Right kidney (tissue), 9 donors: ENCODE measurements around the gene DYNC1LI1.
A peak's percentile ranks its signal among the peaks of the same experiment; 100 is the strongest.

Experiments
- DNase-seq: peaks from one replicate; pipeline ENCODE4 v3.0.0-alpha.2; 2016
- long read RNA-seq, 8 donors: transcript quantifications; one replicate each; lab custom pipeline, GENCODE V29; 2026

Gene DYNC1LI1
- long read RNA-seq, donor 1, transcript DYNC1LI1-207 (3 exons, 814 nt): major isoform, 10 of 27 reads
- long read RNA-seq, donor 1, partial matches to known transcripts: 13 of 27 reads
- long read RNA-seq, donor 1, other reads (novel, unspliced or antisense): 0 of 27 reads
- long read RNA-seq, donor 2, partial matches to known transcripts: 8 of 14 reads
- long read RNA-seq, donor 2, other reads (novel, unspliced or antisense): 0 of 14 reads
- long read RNA-seq, donor 3, partial matches to known transcripts: 5 of 7 reads
- long read RNA-seq, donor 3, other reads (novel, unspliced or antisense): 0 of 7 reads
- long read RNA-seq, donor 4, partial matches to known transcripts: 16 of 22 reads
- long read RNA-seq, donor 4, other reads (novel, unspliced or antisense): 0 of 22 reads
- long read RNA-seq, donor 5, transcript DYNC1LI1-201 (13 exons, 2,504 nt): major isoform, 7 of 15 reads
- long read RNA-seq, donor 5, partial matches to known transcripts: 6 of 15 reads
- long read RNA-seq, donor 5, other reads (novel, unspliced or antisense): 0 of 15 reads
- long read RNA-seq, donor 6, transcript DYNC1LI1-201 (13 exons, 2,504 nt): major isoform, 9 of 14 reads
- long read RNA-seq, donor 6, transcript DYNC1LI1-207 (3 exons, 814 nt): minor isoform, 5 of 14 reads
- long read RNA-seq, donor 6, partial matches to known transcripts: 0 of 14 reads
- long read RNA-seq, donor 6, other reads (novel, unspliced or antisense): 0 of 14 reads
- long read RNA-seq, donor 7, transcript DYNC1LI1-201 (13 exons, 2,504 nt): minor isoform, 9 of 31 reads
- long read RNA-seq, donor 7, transcript DYNC1LI1-207 (3 exons, 814 nt): major isoform, 11 of 31 reads
- long read RNA-seq, donor 7, partial matches to known transcripts: 11 of 31 reads
- long read RNA-seq, donor 7, other reads (novel, unspliced or antisense): 0 of 31 reads
- long read RNA-seq, donor 8, transcript DYNC1LI1-201 (13 exons, 2,504 nt): major isoform, 8 of 18 reads
- long read RNA-seq, donor 8, partial matches to known transcripts: 6 of 18 reads
- long read RNA-seq, donor 8, other reads (novel, unspliced or antisense): 0 of 18 reads

DNA sequence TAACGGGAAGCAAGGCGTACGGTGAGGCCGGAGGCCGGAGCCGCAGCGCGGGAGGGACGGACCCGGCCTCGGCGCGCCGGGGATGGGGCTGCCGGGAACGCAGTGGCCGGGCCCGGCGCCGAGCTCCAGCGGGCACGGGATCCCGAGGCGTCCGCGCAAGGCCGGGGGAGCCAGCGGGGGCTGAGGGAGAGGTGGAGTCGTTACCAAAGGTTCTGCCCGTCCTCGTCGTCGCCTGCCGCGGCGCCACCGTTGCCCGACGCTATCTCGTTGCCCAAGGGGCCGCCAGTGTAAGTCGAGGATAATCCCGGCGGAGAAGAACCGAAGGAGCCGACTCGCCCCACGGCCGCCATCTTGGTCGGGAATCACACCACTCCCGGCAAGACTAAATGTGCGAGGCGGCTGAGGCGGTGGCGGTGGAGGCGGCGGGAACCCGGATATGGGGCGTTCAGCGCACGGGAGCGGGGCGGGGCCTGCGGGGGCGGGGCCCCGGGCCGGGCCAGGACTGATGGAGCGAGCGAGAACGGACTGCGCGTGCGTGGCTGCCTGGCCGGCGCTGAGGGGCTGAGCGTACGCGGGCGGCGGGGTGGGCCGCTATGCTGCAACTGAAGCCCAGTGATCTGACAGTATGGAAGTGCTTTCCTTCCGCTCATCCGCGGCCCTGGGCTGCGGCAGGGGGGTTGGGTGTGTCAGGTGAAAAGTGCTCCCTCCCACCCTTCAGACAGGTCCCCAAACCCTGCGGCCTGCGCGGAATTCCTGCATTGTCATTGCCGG is at the start of gene DYNC1LI1:
Gene DYNC1LI1 (minus strand): TSS at position 438 of the 771 bp plus-strand sequence. CDS start 88 bp downstream, at position 350.
- DNase-seq: peak; percentile 93

DNA sequence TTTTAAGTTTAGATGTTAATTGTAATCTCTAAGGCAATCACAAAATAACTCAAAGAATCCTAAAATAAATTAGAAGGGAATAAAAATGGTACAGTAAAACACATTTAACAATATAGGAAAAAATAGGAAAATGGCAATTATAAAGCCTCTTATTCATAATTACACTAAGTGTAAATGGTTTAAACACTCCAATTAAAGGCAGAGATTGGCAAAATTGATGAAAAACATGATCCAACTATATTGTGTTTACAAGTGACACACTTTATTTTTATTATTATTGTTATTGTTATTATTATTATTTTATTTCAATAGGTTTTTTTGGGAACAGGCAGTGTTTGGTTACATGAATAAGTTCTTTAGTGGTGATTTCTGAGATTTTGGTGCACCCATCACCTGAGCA is 48.7 kb upstream of the DYNC1LI1 start:
- no peak for DNase-seq

DNA sequence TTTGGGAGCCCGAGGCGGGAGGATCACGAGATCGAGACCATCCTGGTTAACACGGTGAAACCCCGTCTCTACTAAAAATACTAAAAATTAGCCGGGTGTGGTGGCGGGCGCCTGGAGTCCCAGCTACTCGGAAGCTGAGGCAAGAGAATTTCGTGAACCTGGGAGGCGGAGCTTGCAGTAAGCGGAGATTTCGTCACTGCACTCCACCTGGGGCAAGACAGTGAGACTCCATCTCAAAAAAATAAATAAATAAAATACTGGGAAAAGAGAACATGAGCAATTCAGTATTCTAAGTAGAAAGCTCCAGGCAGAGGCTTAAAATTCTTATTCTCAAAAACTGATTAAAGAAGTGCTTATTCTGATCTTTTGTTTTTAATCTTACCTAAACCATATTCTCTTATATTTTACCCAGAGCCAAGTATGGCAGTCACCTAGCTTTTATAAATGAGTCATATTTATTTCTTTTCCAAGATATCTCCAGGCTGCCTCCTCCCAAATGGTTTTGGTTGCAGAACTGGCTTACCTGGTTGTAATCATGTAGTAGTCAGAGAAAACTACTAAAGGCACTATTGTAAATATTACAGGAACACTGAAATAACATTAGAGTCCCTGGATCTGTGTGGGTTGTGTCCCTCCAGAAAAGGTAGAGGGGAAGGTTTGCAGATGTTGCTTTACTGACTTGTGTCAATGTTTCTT is 45.8 kb upstream of the DYNC1LI1 start:
- no peak for DNase-seq

DNA sequence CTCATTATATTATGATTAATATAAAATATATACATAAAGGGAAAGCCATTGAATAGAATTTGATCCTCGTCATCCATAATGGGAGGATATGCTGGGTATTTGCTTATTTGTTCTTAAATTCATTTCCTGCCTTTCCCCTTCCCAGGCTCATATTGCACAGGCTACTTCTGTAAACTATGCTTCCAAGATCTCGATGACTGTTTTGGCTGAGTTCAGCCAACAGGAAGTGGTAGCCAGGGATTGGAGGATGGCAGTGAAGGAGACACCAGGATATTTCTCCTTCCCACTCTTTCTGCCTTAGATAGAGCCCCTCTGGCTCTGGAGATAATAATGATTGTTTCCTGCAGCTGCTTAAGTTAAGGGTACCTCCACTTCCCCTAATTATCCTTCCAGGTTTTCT is 44.3 kb upstream of the DYNC1LI1 start:
- no peak for DNase-seq

DNA sequence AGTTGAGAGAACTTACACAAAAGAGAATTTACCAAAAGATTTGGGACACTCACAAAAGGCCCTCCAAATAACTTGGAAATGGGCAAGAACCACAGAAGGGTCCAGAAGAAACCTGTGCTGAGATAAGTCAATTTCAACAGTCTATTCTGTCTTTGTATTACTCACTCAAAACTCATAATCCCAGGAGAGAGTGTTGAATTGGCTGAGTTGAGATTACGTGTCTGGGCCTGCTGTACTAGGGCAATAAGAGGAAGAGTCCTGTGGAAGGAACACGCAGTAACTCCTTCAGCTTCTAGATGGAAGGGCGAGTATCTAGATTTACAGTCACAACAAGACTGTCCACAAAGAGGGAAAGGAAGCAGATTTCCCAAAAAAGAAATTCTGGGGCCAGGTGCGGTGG is 42.5 kb upstream of the DYNC1LI1 start:
- no peak for DNase-seq

DNA sequence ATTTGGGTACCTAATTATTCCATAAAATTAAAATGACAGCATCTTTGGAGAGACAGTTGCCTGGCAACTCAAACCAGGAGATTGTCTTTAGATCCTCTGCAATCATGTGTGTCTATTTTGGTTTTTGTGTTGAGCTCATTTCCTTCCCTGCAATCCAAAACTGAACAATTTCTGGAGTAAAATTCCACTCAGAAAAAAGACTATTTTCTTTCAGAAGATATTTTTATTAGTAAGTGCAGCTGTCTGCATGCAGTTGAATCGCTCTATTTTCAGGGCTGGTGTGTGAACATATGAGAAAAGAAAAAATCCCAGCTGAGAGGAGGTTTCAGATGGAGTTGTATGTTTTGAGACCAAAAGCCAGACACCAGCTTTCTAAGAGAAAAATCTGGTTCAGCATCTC is 41.9 kb upstream of the DYNC1LI1 start:
- no peak for DNase-seq

DNA sequence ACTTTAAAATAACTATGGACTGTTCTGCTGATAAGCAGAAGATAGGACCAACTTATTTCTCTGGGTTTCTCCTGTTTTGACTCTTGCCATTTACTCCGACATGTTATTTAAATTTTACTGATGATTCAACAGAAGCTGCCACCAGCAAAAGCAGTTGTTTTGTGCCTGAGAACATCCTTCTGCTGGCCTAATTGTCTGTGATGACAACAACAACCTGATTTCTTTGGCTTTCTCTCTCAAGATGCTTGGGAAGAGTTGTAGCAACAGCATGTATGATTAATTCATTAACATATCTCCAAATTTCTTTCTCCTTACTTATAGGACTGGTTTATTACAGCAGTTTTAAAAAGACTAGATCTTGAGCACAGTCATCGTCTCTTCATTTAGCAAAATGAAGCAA is 36.9 kb upstream of the DYNC1LI1 start:
- DNase-seq: no peak

DNA sequence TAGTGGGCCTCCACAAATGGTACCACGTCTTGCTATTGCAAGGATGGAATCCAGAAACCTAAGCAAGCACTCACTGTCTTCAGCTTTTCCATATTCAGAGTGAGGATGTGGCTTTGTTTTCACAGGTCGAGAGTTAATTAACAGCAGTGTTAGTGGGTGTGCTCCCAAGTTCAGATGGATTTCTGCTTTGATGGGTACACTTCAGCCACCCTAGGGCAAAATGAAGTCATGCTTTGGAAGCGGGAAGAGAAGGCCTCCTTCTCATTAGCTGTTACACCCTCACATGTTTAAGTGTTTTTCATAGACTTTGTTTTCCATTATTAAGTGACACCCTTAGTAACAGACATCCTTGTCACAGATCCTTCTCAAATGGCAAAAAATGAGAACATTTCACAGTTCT is 36.3 kb upstream of the DYNC1LI1 start:
- no peak for DNase-seq

DNA sequence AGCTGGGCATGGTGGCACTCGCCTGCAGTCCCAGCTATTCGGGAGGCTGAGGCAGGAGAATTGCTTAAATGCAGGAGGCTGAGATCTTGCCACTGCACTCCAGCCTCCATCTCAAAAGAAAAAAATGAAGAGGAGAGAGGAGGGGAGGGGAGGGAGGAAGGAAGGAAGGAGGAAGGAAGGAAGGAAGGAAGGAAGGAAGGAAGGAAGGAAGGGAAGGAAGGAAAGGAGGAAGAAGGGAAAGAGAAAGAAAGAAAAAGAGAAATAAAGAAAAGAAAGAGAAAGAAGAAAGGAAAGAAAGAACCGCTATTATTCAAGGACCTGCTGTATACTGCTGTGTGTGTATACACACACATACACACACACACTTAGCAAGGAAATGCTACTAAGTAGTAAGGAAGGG is 35.6 kb upstream of the DYNC1LI1 start:
- no peak for DNase-seq

DNA sequence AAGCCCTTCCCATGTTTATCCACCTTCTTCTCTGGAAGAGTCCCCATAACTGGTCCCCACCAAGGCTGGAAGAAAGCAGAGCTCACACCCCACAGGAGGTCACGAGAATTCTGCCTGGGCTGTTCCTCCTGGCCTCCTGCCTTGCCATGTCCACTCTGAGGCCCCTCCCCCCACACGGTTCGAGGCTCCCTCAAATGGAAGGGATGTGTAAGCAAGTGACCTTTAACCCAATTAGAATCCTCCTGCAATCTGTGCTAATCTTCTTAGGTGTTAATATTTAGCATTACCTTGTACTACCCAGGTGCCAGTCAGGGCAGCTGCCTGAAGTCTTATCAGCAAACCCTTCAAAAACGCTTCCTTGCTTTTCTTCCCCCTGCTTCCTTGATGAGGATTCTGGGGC is 32.4 kb upstream of the DYNC1LI1 start:
- DNase-seq: no peak

DNA sequence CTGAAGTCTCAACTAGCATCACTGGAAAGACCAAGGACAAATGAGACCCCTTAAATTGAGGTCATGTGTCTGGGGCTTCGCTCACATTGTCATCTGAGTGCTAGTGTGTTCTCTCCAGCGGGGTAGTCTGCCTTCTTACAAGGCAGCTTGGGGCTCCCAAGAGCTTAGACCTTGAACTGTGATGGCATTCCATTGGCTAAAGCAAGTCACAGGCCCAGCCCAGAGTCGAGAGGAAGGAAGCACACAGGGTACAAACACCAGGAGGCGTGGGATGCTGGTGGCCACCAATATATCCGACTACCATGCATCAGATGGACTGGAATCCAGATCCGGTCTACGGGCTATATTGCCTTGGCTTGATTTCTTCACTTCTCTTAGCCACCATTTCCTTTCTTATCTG is 31.5 kb upstream of the DYNC1LI1 start:
- DNase-seq: no peak

DNA sequence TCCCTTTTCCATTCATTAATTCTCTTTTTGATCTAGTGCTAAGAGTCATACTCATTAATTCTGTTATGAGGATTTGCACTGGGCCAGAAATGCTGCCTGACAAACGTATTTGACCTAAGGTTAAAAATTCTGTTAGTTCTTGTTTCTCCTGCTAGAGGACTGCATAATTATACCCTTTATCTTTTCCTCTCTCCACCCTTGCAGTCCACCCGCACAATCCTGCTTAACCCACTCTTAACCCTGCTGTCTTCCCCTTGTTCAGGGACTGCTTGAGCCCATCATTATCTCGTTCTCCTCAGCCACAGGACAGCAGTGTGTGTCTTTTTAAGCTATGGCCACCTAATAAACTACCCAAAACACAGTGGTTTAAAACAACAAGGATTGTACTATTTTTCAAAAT is 31.1 kb upstream of the DYNC1LI1 start:
- DNase-seq: no peak

DNA sequence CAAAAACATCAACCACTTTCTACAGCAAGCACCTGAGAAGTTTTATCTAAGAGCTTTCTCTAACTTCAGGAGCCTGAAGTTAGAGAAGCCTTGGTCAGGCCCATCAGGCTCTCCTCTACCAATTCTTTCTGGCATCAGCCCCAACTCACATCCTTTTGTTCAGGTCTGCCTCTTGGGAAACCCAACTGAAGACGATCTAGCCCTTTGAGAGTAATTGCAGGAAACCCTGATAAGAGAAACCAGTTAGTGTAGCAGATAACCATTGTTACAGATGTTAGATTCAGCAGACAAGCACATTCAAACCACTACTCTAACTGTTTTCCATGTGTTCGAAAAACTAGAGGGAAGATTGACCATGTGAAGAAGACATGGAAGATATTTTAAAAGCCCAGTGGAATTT is 27.0 kb upstream of the DYNC1LI1 start:
- DNase-seq: no peak

DNA sequence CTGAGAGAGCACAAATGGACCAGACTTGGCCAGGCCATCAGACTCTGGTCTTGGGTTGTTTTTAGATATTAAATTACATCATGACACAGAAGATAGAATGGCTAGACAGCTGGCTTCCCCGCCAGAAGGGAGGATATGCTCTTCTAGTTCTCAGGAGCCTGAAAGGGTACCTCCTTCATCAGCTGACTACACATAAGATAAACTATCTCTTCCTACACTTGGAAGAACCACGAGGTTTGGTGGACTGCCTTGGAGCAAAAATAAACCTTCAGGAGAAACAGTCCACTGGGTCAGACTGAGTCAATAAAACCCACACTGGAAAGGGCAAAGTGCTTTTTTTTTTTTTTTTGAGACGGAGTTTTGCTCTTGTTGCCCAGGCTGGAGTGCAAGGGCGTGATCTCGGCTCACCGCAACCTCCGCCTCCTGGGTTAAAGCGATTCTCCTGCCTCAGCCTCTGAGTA is 26.3 kb upstream of the DYNC1LI1 start:
- DNase-seq: no peak

DNA sequence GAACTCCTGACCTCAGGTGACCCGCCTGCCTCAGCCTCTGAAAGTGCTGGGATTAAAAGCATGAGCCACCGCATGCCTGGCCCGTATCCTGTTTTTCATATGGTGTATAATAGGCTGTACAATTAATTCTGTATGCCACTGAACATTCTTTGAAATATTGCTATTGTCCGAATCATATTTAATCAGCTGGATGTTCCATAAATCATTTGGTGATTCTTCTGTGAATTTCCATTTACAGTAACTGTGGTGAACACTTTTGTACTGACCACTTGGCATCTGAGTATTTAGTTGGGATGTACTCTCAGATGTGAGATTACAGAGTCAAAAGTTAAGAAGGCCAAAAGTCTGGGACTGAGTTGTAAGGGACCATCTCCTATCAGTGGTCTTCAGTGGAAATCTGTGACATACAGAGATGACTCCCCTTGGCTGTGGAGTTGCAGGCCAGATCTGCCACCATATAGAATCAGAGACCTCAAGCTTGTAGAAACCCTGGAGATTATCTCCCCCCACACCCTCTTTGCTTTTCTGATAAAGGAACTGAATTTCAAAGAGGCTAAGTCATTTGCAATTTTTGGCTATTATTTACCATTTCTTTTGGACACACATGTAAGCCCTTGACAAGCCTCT is 25.7 kb upstream of the DYNC1LI1 start:
- peak; percentile 30 for DNase-seq

DNA sequence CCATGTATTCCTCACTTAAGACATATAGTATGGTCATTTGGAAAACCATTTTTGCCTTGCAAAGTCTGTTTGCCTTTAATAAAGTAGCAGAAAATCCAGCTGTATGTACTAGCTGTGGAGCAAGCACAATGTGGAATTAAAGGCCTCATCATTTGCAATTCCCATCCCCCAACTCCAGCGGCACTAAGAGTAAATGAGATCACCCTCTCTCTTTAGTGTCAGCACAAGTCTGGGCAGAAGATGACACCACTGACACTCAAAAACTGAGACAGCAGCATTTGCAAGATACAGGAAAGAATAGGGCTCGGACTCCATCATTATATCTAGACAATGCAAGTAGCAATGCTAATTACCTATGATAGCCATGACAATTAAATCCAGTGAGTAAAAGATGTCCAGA is 24.7 kb upstream of the DYNC1LI1 start:
- DNase-seq: no peak

DNA sequence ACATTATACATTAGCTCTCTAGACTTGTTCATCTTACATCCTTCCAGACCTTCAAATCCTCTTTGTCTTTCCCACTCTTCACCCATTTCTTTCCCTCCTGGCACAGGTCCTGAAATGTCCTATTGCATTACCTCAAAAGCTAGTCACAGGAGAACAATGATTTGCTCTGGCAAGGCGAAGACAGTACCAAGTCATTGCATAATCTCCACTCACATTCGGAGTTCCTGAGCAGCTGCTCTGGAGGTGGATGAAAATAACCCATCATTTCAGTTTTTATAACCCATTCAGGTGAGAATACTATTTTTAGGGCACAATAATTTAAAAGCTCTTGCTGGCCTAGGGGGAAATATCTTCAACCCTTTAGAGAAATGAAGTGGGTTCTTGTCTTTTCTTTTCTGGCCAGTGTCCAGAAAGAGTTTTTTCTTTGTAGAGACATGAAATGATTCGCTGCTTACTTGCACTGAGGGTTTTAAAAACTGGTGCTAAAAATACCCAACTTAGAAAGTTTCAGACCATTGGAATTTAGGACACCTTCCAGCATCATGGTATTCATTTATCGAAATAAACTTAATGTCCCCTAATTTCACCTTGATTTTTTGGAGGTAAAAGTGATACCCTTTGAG is 23.4 kb upstream of the DYNC1LI1 start:
- DNase-seq: no peak

DNA sequence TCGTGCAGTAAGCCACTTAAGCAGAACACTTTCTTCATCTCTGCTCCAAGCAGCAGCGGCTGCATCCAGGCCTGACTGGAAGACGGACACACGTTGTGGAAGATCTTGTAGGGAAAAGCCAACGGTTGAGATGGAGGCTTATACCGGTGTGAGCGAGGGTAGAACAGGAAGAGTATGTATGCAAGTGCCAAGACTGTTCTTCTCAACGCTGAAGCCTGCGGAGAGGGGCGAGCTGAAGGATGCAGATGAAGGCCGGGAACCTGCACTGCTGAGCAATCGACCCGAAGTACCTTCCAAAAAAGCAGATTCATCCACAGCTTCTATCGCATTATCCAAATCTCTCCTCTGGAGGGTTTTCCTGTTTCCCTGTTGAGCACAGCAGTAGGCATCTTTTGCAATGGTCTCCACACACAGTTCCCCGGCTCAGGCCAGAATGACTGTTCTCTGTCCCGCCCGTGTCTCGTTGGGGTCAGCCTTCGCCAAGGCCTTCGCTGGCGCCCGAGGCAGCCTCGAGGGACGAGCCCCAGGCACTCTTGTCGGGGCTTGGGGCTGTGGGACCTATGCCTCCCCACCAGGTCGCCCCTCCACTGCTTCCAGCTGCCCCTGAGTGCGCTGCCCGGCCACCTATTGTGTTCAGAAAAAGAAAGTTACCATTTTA is 22.2 kb upstream of the DYNC1LI1 start:
- DNase-seq: no peak

DNA sequence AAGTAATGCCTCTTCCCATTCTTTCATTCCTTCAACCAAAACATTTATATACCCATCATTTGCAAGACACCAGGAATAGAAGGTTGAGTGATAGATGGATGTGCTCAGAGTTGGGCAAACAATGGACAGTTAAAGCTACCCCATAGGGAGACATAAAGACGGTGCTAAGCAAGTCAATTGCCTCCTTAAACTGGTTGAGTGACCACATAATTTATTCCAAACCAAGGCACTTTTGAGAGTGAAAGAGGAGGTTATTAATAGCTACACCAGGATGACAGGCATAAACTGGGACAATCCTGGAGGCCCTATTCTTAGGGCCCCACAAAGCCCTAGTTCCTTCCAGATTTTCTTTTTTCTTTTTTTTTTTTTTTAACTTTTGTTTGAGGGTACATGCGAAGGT is 21.4 kb upstream of the DYNC1LI1 start:
- DNase-seq: no peak

DNA sequence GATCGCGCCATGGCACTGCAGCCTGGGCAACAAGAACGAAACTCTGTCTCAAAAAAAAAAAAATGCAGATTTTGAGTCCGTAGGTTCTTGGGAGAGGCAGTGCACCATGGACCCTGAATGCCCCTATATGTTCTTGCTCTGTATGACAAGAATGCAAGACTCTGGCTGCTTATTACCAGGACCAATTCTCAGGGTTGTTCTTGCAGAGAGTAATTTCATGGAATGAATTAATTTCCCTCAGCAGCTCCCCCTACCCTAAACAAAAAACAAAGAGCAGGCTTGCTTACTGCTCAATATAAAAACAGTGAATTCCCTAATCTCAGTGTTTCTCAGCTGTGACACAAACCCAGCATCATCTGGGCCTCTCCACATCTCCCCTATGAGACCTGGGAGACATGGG is 20.5 kb upstream of the DYNC1LI1 start:
- no peak for DNase-seq
